Subcutaneous adipose tissue (tissue), 4 donors: ENCODE data around the gene NPFFR1. TPM values are rescaled to one million over a fixed set of nuclear protein-coding genes. Genes with fewer than 3 reads are reported as not detected.

Source experiments
- total RNA-seq, 4 donors: library from RNA; depleted of rRNA; stranded (reverse); fragments of >200 nt; gene quantifications; one replicate each; pipeline ENCODE4 v1.1.0, GENCODE V29; 2016
- TF ChIP-seq, protein P1 (sequence below): fragments of 450-650 bp; IDR thresholded peaks from one replicate; pipeline ENCODE4 v1.5.1; 2016; ENCODE audit warnings: low read depth, mild to moderate bottlenecking, control low read depth, antibody characterized with exemption, moderate library complexity

Gene NPFFR1, protein sequence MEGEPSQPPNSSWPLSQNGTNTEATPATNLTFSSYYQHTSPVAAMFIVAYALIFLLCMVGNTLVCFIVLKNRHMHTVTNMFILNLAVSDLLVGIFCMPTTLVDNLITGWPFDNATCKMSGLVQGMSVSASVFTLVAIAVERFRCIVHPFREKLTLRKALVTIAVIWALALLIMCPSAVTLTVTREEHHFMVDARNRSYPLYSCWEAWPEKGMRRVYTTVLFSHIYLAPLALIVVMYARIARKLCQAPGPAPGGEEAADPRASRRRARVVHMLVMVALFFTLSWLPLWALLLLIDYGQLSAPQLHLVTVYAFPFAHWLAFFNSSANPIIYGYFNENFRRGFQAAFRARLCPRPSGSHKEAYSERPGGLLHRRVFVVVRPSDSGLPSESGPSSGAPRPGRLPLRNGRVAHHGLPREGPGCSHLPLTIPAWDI
- total RNA-seq = not detected

DNA sequence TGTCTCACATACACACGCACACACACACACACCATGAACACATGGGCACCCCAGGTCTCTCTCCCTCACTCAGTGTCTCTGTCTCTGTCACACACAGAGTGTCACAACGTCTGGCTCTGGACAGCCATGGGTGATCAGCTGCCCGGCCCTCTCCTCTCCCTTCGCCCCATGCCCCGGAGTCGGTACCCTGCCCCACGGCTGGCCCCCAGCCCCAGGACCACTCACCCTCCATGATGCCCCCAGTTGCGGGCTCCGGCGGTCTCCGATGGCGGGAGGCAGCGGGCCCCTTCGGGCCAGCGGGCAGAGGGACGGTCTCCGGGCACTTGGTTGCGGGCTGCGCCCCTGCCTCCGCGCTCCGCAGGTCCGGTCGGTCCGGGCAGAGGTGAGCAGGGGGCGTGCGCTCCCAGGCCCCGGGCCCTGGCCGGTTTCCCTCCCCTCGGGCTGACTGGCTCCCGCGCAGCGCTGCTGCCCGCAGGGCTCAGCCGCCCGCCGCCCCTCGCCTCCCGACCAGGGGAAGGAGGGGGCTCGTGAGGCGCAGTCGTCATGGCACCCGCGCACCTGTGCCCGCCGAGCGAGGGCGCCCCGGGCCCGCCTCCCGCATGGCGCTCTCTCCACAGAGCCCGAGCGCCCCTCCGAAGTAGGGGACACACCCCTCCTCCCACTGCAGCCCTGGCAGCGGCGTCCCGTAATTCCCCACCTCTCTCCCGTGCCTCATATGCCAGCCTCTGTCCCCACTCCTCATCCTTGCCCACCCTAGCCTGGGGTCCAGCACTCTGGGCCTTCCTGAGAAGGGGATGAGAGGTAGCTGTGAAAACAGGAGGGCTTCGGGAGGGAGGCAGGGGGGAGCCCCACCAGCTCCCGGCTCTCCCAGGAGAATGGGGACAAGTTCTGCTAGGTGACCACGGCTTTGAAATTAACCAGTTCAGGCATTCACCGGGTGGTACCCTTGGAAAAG is at the start of gene NPFFR1:
TSS of gene NPFFR1 (minus strand) at position 560 of the 955 bp plus-strand sequence. CDS start at position 232, 328 bp downstream.
- TF ChIP-seq, protein P1, sequence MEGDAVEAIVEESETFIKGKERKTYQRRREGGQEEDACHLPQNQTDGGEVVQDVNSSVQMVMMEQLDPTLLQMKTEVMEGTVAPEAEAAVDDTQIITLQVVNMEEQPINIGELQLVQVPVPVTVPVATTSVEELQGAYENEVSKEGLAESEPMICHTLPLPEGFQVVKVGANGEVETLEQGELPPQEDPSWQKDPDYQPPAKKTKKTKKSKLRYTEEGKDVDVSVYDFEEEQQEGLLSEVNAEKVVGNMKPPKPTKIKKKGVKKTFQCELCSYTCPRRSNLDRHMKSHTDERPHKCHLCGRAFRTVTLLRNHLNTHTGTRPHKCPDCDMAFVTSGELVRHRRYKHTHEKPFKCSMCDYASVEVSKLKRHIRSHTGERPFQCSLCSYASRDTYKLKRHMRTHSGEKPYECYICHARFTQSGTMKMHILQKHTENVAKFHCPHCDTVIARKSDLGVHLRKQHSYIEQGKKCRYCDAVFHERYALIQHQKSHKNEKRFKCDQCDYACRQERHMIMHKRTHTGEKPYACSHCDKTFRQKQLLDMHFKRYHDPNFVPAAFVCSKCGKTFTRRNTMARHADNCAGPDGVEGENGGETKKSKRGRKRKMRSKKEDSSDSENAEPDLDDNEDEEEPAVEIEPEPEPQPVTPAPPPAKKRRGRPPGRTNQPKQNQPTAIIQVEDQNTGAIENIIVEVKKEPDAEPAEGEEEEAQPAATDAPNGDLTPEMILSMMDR = no peak

DNA sequence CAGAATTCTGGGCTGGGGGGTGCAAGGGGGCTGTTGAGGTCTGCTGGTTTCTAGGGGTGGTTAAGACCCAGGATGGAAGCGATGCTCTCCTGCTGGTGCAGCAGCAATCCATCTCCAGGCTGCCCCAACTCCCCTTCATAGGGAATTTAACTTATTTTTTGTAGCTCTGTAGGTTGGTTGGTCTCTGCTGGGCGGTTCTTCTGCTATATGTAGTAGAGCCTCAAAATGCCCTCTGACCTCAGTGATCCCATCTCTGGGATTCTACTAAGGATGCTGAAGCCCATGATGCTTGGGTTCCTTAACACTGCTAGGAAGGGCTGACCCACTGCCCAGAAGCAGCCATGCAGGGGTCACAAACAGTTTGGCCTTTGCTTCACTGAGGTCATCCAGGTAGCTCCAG is 49.5 kb upstream of the NPFFR1 start:
- TF ChIP-seq, protein P1 = no peak

DNA sequence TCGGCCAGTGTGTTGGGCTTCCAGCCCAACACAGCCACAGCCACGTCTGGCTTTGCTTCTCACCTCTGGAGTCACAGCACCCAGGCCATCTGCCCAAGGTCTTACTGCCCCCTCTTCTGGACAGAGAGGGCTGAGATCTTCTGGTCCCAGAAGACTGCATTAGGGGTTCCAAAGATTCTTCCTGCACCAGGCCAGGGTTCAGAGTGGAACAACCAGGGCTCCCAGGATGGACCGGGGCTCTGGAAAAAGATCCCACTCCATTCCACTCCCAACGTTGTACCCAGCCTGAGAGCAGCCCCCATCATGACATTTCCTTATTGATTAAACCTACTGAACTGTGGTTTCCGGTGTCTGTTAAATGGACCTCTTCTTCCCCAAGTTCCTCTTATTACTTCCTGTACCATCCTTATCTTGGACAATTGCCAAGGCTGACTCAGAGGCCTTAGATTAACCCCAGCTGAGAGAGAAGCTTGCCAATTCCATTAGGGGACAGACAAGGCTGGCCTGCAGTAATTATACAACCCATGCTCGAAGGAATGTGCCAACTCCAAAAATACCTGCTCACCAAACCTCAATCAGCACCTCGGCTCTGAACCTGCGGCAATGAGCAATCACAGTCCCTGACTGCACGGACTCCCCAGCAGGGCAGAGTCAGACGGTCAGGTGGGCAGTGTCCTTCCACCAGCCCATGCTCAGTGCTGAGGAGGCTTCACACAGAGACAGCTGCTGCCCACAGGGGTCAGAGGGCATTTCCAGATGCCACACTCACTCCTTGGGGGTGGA is 47.9 kb upstream of the NPFFR1 start:
- TF ChIP-seq, protein P1 = no peak

DNA sequence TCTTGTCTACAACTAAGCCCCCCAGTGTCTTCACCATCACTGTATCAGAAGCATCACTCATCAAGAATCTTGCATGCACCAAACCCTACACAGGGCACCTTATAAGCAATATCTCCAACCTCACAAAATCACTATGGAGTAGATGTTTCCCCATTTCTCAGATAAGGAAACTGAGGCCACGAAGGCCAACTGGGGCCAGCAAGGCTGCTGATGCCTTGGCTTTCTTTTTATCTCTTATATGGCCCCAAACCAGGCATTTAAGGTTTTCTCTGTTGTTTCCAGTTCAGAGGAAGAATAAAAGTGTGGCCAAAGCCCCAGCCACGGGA is 47.3 kb upstream of the NPFFR1 start:
- TF ChIP-seq, protein P1 = no peak

DNA sequence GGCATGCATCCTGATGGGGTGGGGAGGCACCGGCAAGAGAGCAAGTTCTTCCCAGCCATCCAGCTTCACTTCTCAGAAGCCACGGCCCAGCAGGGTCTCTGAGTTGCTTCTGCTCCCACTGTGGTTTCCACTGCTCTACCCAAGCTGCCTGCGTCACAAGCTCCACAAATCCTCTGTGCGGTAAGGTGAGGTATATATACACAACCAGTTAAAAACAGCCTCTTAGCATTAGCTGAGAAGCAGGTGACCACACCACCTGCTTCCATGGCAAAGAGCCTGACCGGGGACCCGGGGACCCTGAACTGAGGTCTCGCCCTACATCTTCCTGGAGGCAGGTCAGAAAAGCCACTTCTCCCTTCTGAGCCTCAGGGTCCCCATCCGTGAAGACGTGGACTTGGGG is 46.9 kb upstream of the NPFFR1 start:
- TF ChIP-seq, protein P1 = no peak

DNA sequence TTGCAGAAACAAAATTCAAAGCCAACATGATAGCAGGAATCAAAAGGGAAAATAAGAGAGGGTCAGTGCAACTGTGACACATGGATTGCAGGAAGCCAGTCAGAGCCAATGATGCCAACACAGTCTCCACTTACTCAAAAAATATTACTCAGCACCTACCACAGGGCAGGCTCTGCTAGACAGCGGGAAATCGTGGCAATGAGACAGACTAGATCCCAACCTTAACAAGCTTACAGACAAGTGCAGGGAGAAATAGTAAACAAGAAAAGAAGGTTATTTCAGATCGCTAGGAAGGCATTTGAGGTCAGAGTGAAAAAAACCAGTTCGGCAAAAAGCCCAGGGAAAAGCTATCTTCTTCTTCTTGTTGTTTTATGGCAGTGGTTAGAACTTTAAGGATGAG is 45.2 kb upstream of the NPFFR1 start:
- TF ChIP-seq, protein P1 = no peak

DNA sequence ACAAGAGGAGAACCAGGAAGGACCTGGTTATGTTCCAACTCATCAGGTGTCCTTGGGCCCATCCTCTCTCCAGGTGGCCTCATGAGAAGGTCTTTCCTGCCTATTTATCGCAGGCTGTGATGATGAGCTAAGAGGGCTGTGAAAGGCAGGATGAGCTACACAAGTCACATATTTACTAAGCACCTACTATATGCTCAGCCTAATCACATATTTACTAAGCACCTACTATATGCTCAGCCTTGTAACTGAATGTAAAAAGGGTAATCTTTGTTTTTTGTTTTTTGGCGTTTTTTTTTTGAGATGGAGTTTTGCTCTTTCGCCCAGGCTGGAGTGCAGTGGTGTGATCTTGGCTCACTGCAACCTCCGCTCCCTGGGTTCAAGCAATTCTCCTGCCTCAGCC is 44.2 kb upstream of the NPFFR1 start:
- TF ChIP-seq, protein P1 = no peak
